ENCODE measurements around the gene ATP5MG. TPM values are rescaled to one million over a fixed set of nuclear protein-coding genes. Genes with fewer than 3 reads are reported as not detected.

Gene ATP5MG
- total RNA-seq, 2 donors from 2014 or later: 214 to 283 TPM

DNA sequence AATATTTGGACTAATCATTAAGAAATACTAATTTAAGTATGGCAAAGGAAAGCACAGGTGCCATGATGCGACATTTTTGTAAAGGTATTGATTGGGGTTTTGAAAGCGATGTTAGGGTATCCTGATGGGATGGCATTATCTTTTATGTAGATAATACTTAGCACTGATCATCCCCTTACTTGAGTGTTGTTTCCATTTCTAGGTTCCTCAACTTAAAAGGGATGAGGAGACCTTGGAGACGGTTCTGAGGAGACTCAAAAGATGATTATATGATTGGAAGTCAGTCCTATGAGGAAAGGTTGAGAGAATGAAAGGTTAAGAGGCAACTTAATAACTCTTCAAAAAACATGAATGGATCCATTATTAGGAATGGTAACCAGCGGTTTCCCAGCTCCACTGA lies 46.0 kb downstream of the ATP5MG start:
- Histone ChIP-seq H3K36me3 (ENCODE audit: control insufficient read depth, insufficient read depth, low read length) (peaks cover 46% of the 10 kb centered on the region), H3K4me1 (ENCODE audit: control insufficient read depth, insufficient read depth, low read length) (peaks cover 1% of the 10 kb centered on the region), H3K27ac (ENCODE audit: low read depth, low read length) (no peak overlapping the region), H3K27me3 (ENCODE audit: control insufficient read depth, insufficient read depth, low read length, poor library complexity, severe bottlenecking) (no peaks in the 10 kb centered on the region), H3K4me3 (ENCODE audit: low read length) (no peak overlapping the region), H3K9ac (ENCODE audit: extremely low read depth, low read length, poor library complexity, severe bottlenecking) (no peak overlapping the region), H3K9me3 (ENCODE audit: control insufficient read depth, low read length) (no peaks in the 10 kb centered on the region)
- Mint-ChIP-seq H3K4me1 (peaks cover 19% of the 10 kb centered on the region), H3K36me3 (ENCODE audit: low read depth) (peaks cover 28% of the 10 kb centered on the region), H3K9me3 (no peaks in the 10 kb centered on the region), H3K27me3 (ENCODE audit: insufficient read depth) (no peaks in the 10 kb centered on the region), H3K27ac (no peak overlapping the region), H3K4me3 (no peak overlapping the region)
- no peak for DNase-seq
- 92 to 94% methylated on average over 4 of the region's 4 CpGs for WGBS, 2 experiments (ENCODE audit: insufficient coverage in 1 of 2, insufficient read length in 1 of 2)
- TF ChIP-seq, protein P1, sequence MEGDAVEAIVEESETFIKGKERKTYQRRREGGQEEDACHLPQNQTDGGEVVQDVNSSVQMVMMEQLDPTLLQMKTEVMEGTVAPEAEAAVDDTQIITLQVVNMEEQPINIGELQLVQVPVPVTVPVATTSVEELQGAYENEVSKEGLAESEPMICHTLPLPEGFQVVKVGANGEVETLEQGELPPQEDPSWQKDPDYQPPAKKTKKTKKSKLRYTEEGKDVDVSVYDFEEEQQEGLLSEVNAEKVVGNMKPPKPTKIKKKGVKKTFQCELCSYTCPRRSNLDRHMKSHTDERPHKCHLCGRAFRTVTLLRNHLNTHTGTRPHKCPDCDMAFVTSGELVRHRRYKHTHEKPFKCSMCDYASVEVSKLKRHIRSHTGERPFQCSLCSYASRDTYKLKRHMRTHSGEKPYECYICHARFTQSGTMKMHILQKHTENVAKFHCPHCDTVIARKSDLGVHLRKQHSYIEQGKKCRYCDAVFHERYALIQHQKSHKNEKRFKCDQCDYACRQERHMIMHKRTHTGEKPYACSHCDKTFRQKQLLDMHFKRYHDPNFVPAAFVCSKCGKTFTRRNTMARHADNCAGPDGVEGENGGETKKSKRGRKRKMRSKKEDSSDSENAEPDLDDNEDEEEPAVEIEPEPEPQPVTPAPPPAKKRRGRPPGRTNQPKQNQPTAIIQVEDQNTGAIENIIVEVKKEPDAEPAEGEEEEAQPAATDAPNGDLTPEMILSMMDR (conservative IDR thresholded peaks at IDR 0.05): no peak

DNA sequence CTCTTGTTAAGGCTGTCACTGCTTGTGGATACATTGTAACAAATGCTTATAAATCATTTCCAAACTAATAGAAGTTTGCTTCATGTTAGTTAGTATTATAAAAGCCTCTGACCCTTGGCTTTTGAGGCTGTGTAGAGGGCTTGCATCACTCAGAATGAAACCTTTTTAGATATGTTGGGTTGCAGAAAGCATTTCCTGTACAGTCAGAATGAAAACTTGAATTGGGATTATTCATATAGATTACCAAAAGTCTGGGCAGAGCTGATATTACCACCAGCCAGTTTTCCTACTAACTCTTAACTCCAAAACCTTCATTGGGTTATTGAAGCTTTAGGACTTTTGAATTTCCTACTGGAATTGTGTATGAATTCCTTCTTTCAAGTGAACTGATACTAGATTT lies 46.9 kb downstream of the ATP5MG start:
- DNase-seq: no peak
- TF ChIP-seq, protein P1 (conservative IDR thresholded peaks at IDR 0.05): no peak
- H3K4me1 Mint-ChIP-seq: peaks cover 18% of the 10 kb centered on the region
- H3K4me3 Mint-ChIP-seq: no peak overlapping the region
- Histone ChIP-seq H3K27me3 (ENCODE audit: control insufficient read depth, insufficient read depth, low read length, poor library complexity, severe bottlenecking) (no peaks in the 10 kb centered on the region), H3K4me1 (ENCODE audit: control insufficient read depth, insufficient read depth, low read length) (no peaks in the 10 kb centered on the region), H3K36me3 (ENCODE audit: control insufficient read depth, insufficient read depth, low read length) (peaks cover 46% of the 10 kb centered on the region), H3K9ac (ENCODE audit: extremely low read depth, low read length, poor library complexity, severe bottlenecking) (no peak overlapping the region), H3K9me3 (ENCODE audit: control insufficient read depth, low read length) (no peaks in the 10 kb centered on the region), H3K4me3 (ENCODE audit: low read length) (no peak overlapping the region), H3K27ac (ENCODE audit: low read depth, low read length) (no peak overlapping the region)
- H3K36me3 Mint-ChIP-seq (ENCODE audit: low read depth): peaks cover 31% of the 10 kb centered on the region
- no peak overlapping the region for H3K27ac Mint-ChIP-seq
- H3K27me3 Mint-ChIP-seq (ENCODE audit: insufficient read depth): no peaks in the 10 kb centered on the region
- no peaks in the 10 kb centered on the region for H3K9me3 Mint-ChIP-seq

DNA sequence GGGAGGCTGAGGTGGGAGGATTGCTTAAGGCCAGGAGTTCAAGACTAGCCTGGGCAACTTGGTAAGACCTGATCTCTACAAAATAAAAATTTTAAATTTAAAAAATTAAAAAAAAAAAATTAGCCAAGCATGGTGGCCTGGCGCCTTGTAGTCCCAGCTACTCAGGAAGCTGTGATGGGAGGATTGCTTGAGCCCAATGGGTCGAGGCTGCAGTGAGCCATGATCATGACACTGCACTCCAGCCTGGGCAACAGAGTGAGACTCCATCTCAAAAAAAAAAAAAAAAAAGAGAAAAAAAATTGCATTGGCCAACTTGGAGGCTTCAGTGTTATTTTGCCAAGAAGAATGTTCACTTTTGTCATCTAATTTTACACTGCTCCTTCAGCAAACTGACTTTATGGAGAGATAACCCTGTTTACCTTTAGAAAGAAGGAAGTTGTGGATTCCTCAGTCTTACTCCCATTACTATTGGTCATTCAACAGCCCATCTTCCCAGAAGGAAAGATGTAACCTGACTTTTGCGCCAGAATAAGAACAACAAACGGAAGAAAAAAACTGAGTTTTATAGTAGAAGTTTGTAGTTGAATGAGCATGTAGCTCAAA lies 48.0 kb downstream of the ATP5MG start:
- WGBS, 2 experiments (ENCODE audit: insufficient coverage in 1 of 2, insufficient read length in 1 of 2): 94 to 100% methylated on average over 1 to 4 of the region's 4 CpGs
- Histone ChIP-seq H3K9ac (ENCODE audit: extremely low read depth, low read length, poor library complexity, severe bottlenecking) (no peak overlapping the region), H3K4me1 (ENCODE audit: control insufficient read depth, insufficient read depth, low read length) (no peaks in the 10 kb centered on the region), H3K9me3 (ENCODE audit: control insufficient read depth, low read length) (no peaks in the 10 kb centered on the region), H3K36me3 (ENCODE audit: control insufficient read depth, insufficient read depth, low read length) (peaks cover 53% of the 10 kb centered on the region), H3K27me3 (ENCODE audit: control insufficient read depth, insufficient read depth, low read length, poor library complexity, severe bottlenecking) (no peaks in the 10 kb centered on the region), H3K27ac (ENCODE audit: low read depth, low read length) (no peak overlapping the region), H3K4me3 (ENCODE audit: low read length) (no peak overlapping the region)
- Mint-ChIP-seq H3K27me3 (ENCODE audit: insufficient read depth) (no peaks in the 10 kb centered on the region), H3K4me3 (no peak overlapping the region), H3K4me1 (peaks cover 8% of the 10 kb centered on the region), H3K9me3 (no peaks in the 10 kb centered on the region), H3K36me3 (ENCODE audit: low read depth) (peaks cover 31% of the 10 kb centered on the region), H3K27ac (no peak overlapping the region)
- TF ChIP-seq, protein P1 (conservative IDR thresholded peaks at IDR 0.05): no peak
- no peak for DNase-seq
